Neutrophil (primary cell): ENCODE results near the gene BCAS4.

Experiments
- H3K27ac ChIP-seq: fragments of 200-600 bp; sonication (generic); 2 replicates; pipeline ENCODE4 v1.5.1; 2016; ENCODE audit warnings: mild to moderate bottlenecking, moderate library complexity
- H3K27me3 ChIP-seq: fragments of 200-600 bp; sonication (generic); 2 replicates; pipeline ENCODE4 v1.6.0; 2016; ENCODE audit warnings: mild to moderate bottlenecking
- H3K36me3 ChIP-seq: fragments of 200-600 bp; sonication (generic); 2 replicates; pipeline ENCODE4 v1.5.1; 2017
- H3K4me1 ChIP-seq, 2 experiments: fragments of 200-600 bp in 1 of 2; sonication (generic) in 1 of 2; 1 replicate in 1 of 2; 2 replicates in 1 of 2; pipeline versions ENCODE4 v1.5.1 to v1.6.1; 2013 to 2016; ENCODE audit warnings: low read depth in 1 of 2, low read length in 1 of 2, mild to moderate bottlenecking in 1 of 2, moderate library complexity in 1 of 2; ENCODE audit not compliant: control insufficient read depth in 1 of 2, insufficient read depth in 1 of 2
- H3K4me3 ChIP-seq, 2 experiments: fragments of 200-600 bp in 1 of 2; sonication (generic) in 1 of 2; 1 replicate in 1 of 2; 2 replicates in 1 of 2; pipeline ENCODE4 v1.5.1; 2013 to 2016; ENCODE audit warnings: low read depth in 1 of 2, low read length in 1 of 2, mild to moderate bottlenecking in 1 of 2, moderate library complexity in 1 of 2
- H3K9me3 ChIP-seq: fragments of 200-600 bp; sonication (generic); 2 replicates; pipeline ENCODE4 v1.5.1; 2016
- CTCF ChIP-seq: fragments of 200-600 bp; sonication (generic); IDR thresholded peaks from 2 replicates; pipeline ENCODE4 v1.5.1; 2016; ENCODE audit warnings: antibody characterized with exemption

BCAS4 gene

DNA sequence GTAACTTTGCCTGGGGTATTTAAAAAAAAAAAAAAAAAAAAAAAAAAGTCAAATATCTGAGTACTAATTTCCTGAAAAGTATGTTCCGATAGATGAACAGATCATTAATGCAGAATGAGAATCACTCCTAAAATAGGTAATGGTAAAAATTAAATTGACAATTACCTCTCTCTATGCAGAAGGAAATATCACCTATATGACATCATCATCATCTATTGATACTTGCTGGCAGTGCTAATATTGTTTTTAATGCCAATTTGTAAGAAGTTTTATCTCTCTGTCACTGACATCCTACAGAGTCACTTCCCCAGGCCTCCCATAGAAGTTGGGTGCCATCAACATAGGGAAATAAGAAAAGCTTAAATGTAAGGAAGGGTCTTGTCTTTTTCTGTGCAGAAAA, 106.4 kb downstream of the BCAS4 start:
- no peak for TF ChIP-seq CTCF
- Histone ChIP-seq H3K27ac (no peak overlapping the region), H3K4me3 (no peak overlapping the region), H3K4me1 (no peaks in the 10 kb centered on the region), H3K9me3 (no peaks in the 10 kb centered on the region), H3K36me3 (peaks cover 58% of the 10 kb centered on the region), H3K27me3 (no peaks in the 10 kb centered on the region)

GRCh38 chr20:50903353-50904051, 108.6 kb downstream of the BCAS4 start:
- H3K27ac ChIP-seq, result no peak overlapping the region
- no peak overlapping the region for H3K4me3 ChIP-seq
- no peaks in the 10 kb centered on the region for H3K4me1 ChIP-seq
- no peaks in the 10 kb centered on the region for H3K9me3 ChIP-seq
- no peak for TF ChIP-seq CTCF
- no peaks in the 10 kb centered on the region for H3K27me3 ChIP-seq
- peaks cover 45% of the 10 kb centered on the region for H3K36me3 ChIP-seq

DNA sequence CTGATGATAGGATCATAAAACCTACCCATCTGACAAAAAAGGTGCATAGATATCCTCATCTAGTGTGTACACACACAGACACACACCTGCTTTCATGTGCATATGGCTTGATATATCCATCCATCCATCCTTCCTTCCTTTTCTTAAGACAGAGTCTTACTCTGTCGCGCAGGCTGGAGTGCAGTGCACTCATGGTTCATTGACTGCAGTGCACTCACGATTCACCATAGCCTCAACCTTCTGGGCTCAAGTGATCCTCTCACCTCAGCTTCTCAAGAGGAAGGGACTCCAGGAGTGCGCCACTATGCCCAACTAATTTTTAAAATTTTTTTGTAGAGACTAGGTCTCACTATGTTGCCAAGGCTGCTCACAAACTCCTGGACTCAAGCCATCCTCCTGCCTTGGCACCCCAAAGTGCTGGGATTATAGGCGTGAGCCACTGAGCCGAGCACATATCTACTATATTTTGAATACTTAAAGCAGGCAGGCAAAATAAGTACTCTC, 109.3 kb downstream of the BCAS4 start:
- Histone ChIP-seq H3K9me3 (no peaks in the 10 kb centered on the region), H3K4me3 (no peak overlapping the region), H3K27ac (no peak overlapping the region), H3K27me3 (no peaks in the 10 kb centered on the region), H3K4me1 (no peaks in the 10 kb centered on the region), H3K36me3 (peaks cover 41% of the 10 kb centered on the region)
- TF ChIP-seq CTCF, result no peak

DNA sequence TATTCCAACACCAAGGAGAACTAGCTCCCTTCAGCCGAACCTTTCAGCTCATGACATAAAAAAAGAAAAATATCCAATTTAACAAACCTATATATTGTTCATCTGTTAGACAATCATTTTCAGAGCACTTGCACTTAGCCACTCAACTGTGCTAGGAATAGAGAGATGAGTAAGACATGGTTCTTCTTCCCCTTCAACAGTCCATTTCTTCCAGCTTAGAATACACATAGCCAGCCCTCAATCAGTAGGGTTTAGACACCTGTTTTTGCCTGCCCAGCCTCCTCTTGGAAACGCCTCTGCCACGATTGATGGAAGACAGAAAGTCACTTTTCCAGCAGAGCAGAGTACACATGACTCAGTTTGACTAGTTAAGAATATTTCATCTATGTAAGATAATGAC, 114.6 kb downstream of the BCAS4 start:
- no peak overlapping the region for H3K27ac ChIP-seq
- peaks cover 4% of the 10 kb centered on the region for H3K36me3 ChIP-seq
- H3K4me1 ChIP-seq, result no peaks in the 10 kb centered on the region
- no peaks in the 10 kb centered on the region for H3K27me3 ChIP-seq
- TF ChIP-seq CTCF, result no peak
- no peak overlapping the region for H3K4me3 ChIP-seq
- H3K9me3 ChIP-seq, result no peaks in the 10 kb centered on the region

DNA sequence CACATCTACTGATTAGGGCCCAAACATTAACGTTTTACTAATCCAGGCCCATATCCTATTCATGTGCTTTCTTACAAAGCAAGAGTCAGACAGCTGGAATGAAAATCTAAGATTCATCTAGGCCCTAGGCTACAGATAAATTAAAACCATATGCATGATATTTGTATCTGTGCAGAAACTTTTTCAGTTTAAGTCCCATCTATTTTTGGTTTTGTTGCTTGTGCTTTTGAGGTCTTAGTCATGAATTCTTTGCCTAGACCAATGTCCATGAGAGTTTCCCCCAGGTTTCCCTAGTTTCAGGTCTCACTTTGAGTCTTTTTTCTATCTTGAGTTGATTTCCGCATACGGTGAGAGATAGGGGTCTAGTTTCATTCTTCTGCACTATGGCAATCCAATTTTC, 116.2 kb downstream of the BCAS4 start:
- no peaks in the 10 kb centered on the region for H3K9me3 ChIP-seq
- H3K36me3 ChIP-seq, result peaks cover 4% of the 10 kb centered on the region
- no peaks in the 10 kb centered on the region for H3K4me1 ChIP-seq
- H3K27me3 ChIP-seq, result no peaks in the 10 kb centered on the region
- no peak overlapping the region for H3K4me3 ChIP-seq
- TF ChIP-seq CTCF, result no peak
- no peak overlapping the region for H3K27ac ChIP-seq
